ENCODE results near the gene FUOM. TPM values are rescaled to one million over a fixed set of nuclear protein-coding genes. Genes with fewer than 3 reads are reported as not detected.

The FUOM gene
- total and polyA plus RNA-seq, 2 experiments from 2014 or later: 22.1 to 58.1 TPM

- H3K4me1 ChIP-seq (ENCODE audit: low read depth): no peaks in the 10 kb centered on the region
- H3K27ac ChIP-seq: no peak overlapping the region
- no peak for TF ChIP-seq CTCF (IDR thresholded peaks at IDR 0.05; ENCODE audit: low read depth, low read length)
- no peaks in the 10 kb centered on the region for H3K27me3 ChIP-seq
- no peaks in the 10 kb centered on the region for H3K9me3 ChIP-seq (ENCODE audit: low read depth)
- H3K36me3 ChIP-seq: peaks cover 39% of the 10 kb centered on the region
- H3K4me3 ChIP-seq: no peak overlapping the region
- no peak for DNase-seq (ENCODE audit: low read depth in 1 of 2, low spot score in 1 of 2)
Measured at GRCh38 chr10:133401981-133402725, 44.3 kb upstream of the FUOM start.

GRCh38 chr10:133401500-133401899, 43.7 kb upstream of the FUOM start:
- peaks cover 39% of the 10 kb centered on the region for H3K36me3 ChIP-seq

GRCh38 chr10:133400624-133401424, 43.0 kb upstream of the FUOM start:
- DNase-seq (ENCODE audit: low read depth in 1 of 2, low spot score in 1 of 2): no peak
- H3K27me3 ChIP-seq: no peaks in the 10 kb centered on the region
- H3K4me1 ChIP-seq (ENCODE audit: low read depth): no peaks in the 10 kb centered on the region
- no peak overlapping the region for H3K27ac ChIP-seq
- no peak overlapping the region for H3K4me3 ChIP-seq
- no peaks in the 10 kb centered on the region for H3K9me3 ChIP-seq (ENCODE audit: low read depth)
- TF ChIP-seq CTCF (IDR thresholded peaks at IDR 0.05; ENCODE audit: low read depth, low read length): no peak
- peaks cover 45% of the 10 kb centered on the region for H3K36me3 ChIP-seq

More at GRCh38 chr10:133401500-133401899, 43.7 kb upstream of the FUOM start:
- TF ChIP-seq CTCF (IDR thresholded peaks at IDR 0.05; ENCODE audit: low read depth, low read length): no peak
- Histone ChIP-seq H3K27ac (no peak overlapping the region), H3K9me3 (ENCODE audit: low read depth) (no peaks in the 10 kb centered on the region), H3K27me3 (no peaks in the 10 kb centered on the region), H3K4me1 (ENCODE audit: low read depth) (no peaks in the 10 kb centered on the region), H3K4me3 (no peak overlapping the region)
- DNase-seq (ENCODE audit: low read depth in 1 of 2, low spot score in 1 of 2): no peak

- H3K27me3 ChIP-seq: no peaks in the 10 kb centered on the region
- no peak for TF ChIP-seq CTCF (IDR thresholded peaks at IDR 0.05; ENCODE audit: low read depth, low read length)
- peaks cover 6% of the 10 kb centered on the region for H3K4me1 ChIP-seq (ENCODE audit: low read depth)
- no peak for DNase-seq (ENCODE audit: low read depth in 1 of 2, low spot score in 1 of 2)
- H3K9me3 ChIP-seq (ENCODE audit: low read depth): no peaks in the 10 kb centered on the region
- no peak overlapping the region for H3K4me3 ChIP-seq
- H3K27ac ChIP-seq: no peak overlapping the region
- peaks cover 38% of the 10 kb centered on the region for H3K36me3 ChIP-seq
Measured at GRCh38 chr10:133399123-133399601, 41.3 kb upstream of the FUOM start.

- Histone ChIP-seq H3K9me3 (ENCODE audit: low read depth) (no peaks in the 10 kb centered on the region), H3K4me1 (ENCODE audit: low read depth) (peaks cover 8% of the 10 kb centered on the region), H3K36me3 (peaks cover 33% of the 10 kb centered on the region), H3K4me3 (no peak overlapping the region), H3K27me3 (no peaks in the 10 kb centered on the region), H3K27ac (no peak overlapping the region)
- no peak for TF ChIP-seq CTCF (IDR thresholded peaks at IDR 0.05; ENCODE audit: low read depth, low read length)
- DNase-seq (ENCODE audit: low read depth in 1 of 2, low spot score in 1 of 2): no peak
Measured at GRCh38 chr10:133397938-133398337, 40.1 kb upstream of the FUOM start.

All from cardiac muscle cell (in vitro differentiated cells and primary cell).